CD14-positive monocyte (primary cell): ENCODE data around the gene CORO1C. TPM values are rescaled to one million over a fixed set of nuclear protein-coding genes. Genes with fewer than 3 reads are reported as not detected.
"Not testable (repeated sequence)": the region's sequence is repeated elsewhere in the genome, so short reads cannot be mapped to it uniquely, and the experiment has no call there.

Experiments
- DNase-seq, 3 donors: peaks; one replicate each; pipeline ENCODE4 v3.0.0-alpha.2; 2011 to 2022
- H2AFZ ChIP-seq: 2 replicates; pipeline ENCODE4 v1.6.0; 2012; ENCODE audit warnings: mild to moderate bottlenecking, low read depth, low read length, inconsistent platforms; ENCODE audit not compliant: insufficient read depth, poor library complexity, severe bottlenecking
- H3K27ac ChIP-seq, 2 donors: 1 replicate in 1 of 2; 2 replicates in 1 of 2; pipeline ENCODE4 v1.5.1; 2012 to 2013; ENCODE audit warnings: low read length in 2 of 2, control low read depth in 1 of 2, inconsistent platforms in 1 of 2, low read depth in 1 of 2, mild to moderate bottlenecking in 1 of 2
- H3K27me3 ChIP-seq, 2 donors: one replicate each; pipeline versions ENCODE4 v1.6.0 to v1.6.1; 2011 to 2013; ENCODE audit warnings: low read length in 2 of 2; ENCODE audit not compliant: control insufficient read depth in 2 of 2, insufficient read depth in 2 of 2
- H3K36me3 ChIP-seq, 2 donors: replicated peaks in 1 of 2; 1 replicate in 1 of 2; 2 replicates in 1 of 2; pipeline versions ENCODE4 v1.5.1 to v1.6.1; 2012 to 2013; ENCODE audit warnings: low read length in 2 of 2, control low read depth in 1 of 2, inconsistent platforms in 1 of 2, mild to moderate bottlenecking in 1 of 2; ENCODE audit not compliant: insufficient read depth in 2 of 2, control insufficient read depth in 1 of 2
- H3K4me1 ChIP-seq, 2 donors: 1 replicate in 1 of 2; 2 replicates in 1 of 2; pipeline versions ENCODE4 v1.5.1 to v1.6.1; 2012 to 2013; ENCODE audit warnings: low read length in 2 of 2, control low read depth in 1 of 2, inconsistent platforms in 1 of 2, mild to moderate bottlenecking in 1 of 2, moderate library complexity in 1 of 2; ENCODE audit not compliant: insufficient read depth in 2 of 2, control insufficient read depth in 1 of 2
- H3K4me2 ChIP-seq: replicated peaks from 2 replicates; pipeline ENCODE3; 2012; ENCODE audit warnings: low read length, moderate library complexity, mild to moderate bottlenecking; ENCODE audit not compliant: poor library complexity, severe bottlenecking; ENCODE audit errors: extremely low read depth
- H3K4me3 ChIP-seq, 3 experiments: fragments of 200-600 bp in 1 of 3; sonication (generic) in 1 of 3; replicated peaks in 1 of 3; 1 replicate in 2 of 3; 2 replicates in 1 of 3; pipeline ENCODE4 v1.5.1; 2011 to 2013; ENCODE audit warnings: low read length in 3 of 3, mild to moderate bottlenecking in 3 of 3, control low read depth in 2 of 3, low read depth in 2 of 3, inconsistent platforms in 1 of 3, moderate library complexity in 1 of 3
- H3K79me2 ChIP-seq: 2 replicates; pipeline ENCODE4 v1.6.0; 2012; ENCODE audit warnings: mild to moderate bottlenecking, control low read depth, inconsistent platforms, low read length, moderate library complexity; ENCODE audit not compliant: insufficient read depth
- H3K9ac ChIP-seq: 2 replicates; pipeline ENCODE4 v1.6.0; 2017; ENCODE audit warnings: low read length, mild to moderate bottlenecking; ENCODE audit not compliant: insufficient read depth, poor library complexity, severe bottlenecking
- H3K9me3 ChIP-seq, 2 donors: replicated peaks in 1 of 2; 1 replicate in 1 of 2; 2 replicates in 1 of 2; pipeline versions ENCODE4 v1.5.1 to v1.6.1; 2012 to 2013; ENCODE audit warnings: low read length in 2 of 2, control low read depth in 1 of 2; ENCODE audit not compliant: control insufficient read depth in 1 of 2, insufficient read depth in 1 of 2
- H4K20me1 ChIP-seq: 2 replicates; pipeline ENCODE4 v1.6.0; 2012; ENCODE audit warnings: mild to moderate bottlenecking, low read length, control low read depth, moderate library complexity; ENCODE audit not compliant: insufficient read depth
- H3K27ac Mint-ChIP-seq, 7 donors: one replicate each; pipeline ENCODE4 v1.8.0; 2020; ENCODE audit warnings: mild to moderate bottlenecking in 7 of 7, mixed read lengths in 7 of 7, moderate library complexity in 6 of 7, inconsistent platforms in 2 of 7
- H3K27me3 Mint-ChIP-seq, 3 donors: one replicate each; pipeline ENCODE4 v1.8.0; 2021 to 2022; ENCODE audit warnings: low read depth in 3 of 3, mild to moderate bottlenecking in 3 of 3, mixed read lengths in 3 of 3, moderate library complexity in 3 of 3, inconsistent platforms in 1 of 3
- H3K36me3 Mint-ChIP-seq, 2 donors: one replicate each; pipeline ENCODE4 v1.8.0; 2020; ENCODE audit warnings: mixed read lengths in 2 of 2, inconsistent platforms in 1 of 2, mild to moderate bottlenecking in 1 of 2
- H3K4me1 Mint-ChIP-seq: one replicate; pipeline ENCODE4 v1.8.0; 2020; ENCODE audit warnings: mild to moderate bottlenecking, mixed read lengths
- H3K4me3 Mint-ChIP-seq, 2 donors: one replicate each; pipeline ENCODE4 v1.8.0; 2020; ENCODE audit warnings: mild to moderate bottlenecking in 2 of 2, mixed read lengths in 2 of 2, moderate library complexity in 1 of 2
- H3K9me3 Mint-ChIP-seq, 7 donors: one replicate each; pipeline ENCODE4 v1.8.0; 2020 to 2022; ENCODE audit warnings: mixed read lengths in 7 of 7, mild to moderate bottlenecking in 6 of 7, moderate library complexity in 6 of 7, inconsistent platforms in 2 of 7
- WGBS: methylation state at CpG from one replicate; pipeline ENCODE4 v1.1.5; 2013; ENCODE audit warnings: missing lambda C conversion rate; ENCODE audit not compliant: insufficient coverage; 5-methylcytosine and 5-hydroxymethylcytosine counted together
- intact Hi-C, 2 donors: fragments of 100-400 bp; cut with micrococcal nuclease; formaldehyde crosslinking; loops; one replicate each; pipeline versions ENCODE4 v1.15.0 to v1.15.1; 2023
- polyA plus RNA-seq, 3 donors: library from polyadenylated mRNA; depleted of rRNA in 1 of 3; unstranded in 2 of 3; stranded (reverse) in 1 of 3; fragments of 300-500 nt in 2 of 3; fragments of >200 nt in 1 of 3; fragmentation: Illumina TruSeq in 2 of 3; gene quantifications; 1 replicate in 2 of 3; 2 replicates in 1 of 3; pipeline ENCODE4 v1.2.3, GENCODE V29; 2012 to 2021
- TF ChIP-seq, protein P1 (sequence below): fragments of 200-600 bp; IDR thresholded peaks from one replicate; pipeline ENCODE4 v1.8.0; 2022; ENCODE audit warnings: antibody characterized with exemption, mild to moderate bottlenecking

Gene CORO1C
- polyA plus RNA-seq, 3 donors, result 77.5 to 285 (median 229) TPM

DNA sequence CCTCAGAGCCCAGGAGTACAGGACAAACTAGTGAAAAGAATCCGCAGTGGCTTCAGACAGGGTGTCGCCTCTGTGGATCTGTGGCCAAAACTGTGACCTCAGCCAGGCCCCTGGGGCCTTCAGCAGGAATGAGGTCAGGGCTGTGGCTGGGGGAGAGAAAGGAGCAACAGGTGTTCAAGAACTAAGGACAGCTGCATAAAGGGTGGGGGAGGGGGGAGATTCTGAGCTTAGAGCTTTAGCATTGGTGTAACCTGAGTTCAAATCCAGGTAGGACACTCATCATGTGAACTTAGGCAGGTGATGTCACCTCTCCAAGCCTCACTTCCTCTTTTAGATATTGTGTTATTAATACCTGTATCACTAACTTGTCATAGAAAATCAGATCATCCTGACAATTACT lies 40.9 kb upstream of the CORO1C start:
- no peak overlapping the region for H3K4me2 ChIP-seq
- H3K9ac ChIP-seq, result no peak overlapping the region
- H4K20me1 ChIP-seq, result no peaks in the 10 kb centered on the region
- no peaks in the 10 kb centered on the region for H3K27me3 ChIP-seq
- TF ChIP-seq, protein P1, sequence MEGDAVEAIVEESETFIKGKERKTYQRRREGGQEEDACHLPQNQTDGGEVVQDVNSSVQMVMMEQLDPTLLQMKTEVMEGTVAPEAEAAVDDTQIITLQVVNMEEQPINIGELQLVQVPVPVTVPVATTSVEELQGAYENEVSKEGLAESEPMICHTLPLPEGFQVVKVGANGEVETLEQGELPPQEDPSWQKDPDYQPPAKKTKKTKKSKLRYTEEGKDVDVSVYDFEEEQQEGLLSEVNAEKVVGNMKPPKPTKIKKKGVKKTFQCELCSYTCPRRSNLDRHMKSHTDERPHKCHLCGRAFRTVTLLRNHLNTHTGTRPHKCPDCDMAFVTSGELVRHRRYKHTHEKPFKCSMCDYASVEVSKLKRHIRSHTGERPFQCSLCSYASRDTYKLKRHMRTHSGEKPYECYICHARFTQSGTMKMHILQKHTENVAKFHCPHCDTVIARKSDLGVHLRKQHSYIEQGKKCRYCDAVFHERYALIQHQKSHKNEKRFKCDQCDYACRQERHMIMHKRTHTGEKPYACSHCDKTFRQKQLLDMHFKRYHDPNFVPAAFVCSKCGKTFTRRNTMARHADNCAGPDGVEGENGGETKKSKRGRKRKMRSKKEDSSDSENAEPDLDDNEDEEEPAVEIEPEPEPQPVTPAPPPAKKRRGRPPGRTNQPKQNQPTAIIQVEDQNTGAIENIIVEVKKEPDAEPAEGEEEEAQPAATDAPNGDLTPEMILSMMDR, result no peak
- H3K9me3 ChIP-seq, result no peaks in the 10 kb centered on the region
- peaks cover 8% of the 10 kb centered on the region for H3K4me1 Mint-ChIP-seq
- H3K27me3 Mint-ChIP-seq, result peaks cover 0 to 10% (median 7%) of the 10 kb centered on the region in 3 donors
- WGBS, result 89% methylated on average over 2 of the region's 2 CpGs
- intact Hi-C loops, result no loop called here
- H3K4me1 ChIP-seq, result peaks cover 12 to 14% of the 10 kb centered on the region in 2 donors
- DNase-seq, result no peak
- no peak overlapping the region for H3K4me3 Mint-ChIP-seq
- H3K36me3 Mint-ChIP-seq, result no peaks in the 10 kb centered on the region
- H3K9me3 Mint-ChIP-seq, result peaks cover 0 to 1% (median 0%) of the 10 kb centered on the region in 7 donors
- no peak overlapping the region for H3K27ac ChIP-seq
- no peak overlapping the region for H3K27ac Mint-ChIP-seq
- H3K4me3 ChIP-seq, result no peak overlapping the region
- H3K79me2 ChIP-seq, result no peaks in the 10 kb centered on the region
- H3K36me3 ChIP-seq, result no peaks in the 10 kb centered on the region
- H2AFZ ChIP-seq, result no peak overlapping the region

DNA sequence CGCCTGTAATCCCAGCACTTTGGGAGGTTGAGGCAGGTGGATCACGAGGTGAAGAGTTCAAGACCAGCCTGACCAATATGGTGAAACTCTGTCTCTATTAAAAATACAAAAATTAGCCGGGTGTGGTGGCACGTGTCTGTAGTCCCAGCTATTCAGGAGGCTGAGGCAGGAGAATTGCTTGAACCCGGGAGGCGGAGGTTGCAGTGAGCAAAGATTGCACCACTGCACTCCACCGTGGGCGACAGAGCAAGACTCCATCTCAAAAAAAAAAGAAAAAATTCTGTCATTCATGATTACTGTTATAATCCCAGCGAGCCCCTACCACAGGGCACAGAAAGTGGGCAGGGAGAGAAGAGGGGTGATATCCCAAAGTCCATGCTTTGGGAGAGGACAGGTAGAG lies 40.5 kb upstream of the CORO1C start:
- peaks cover 0 to 10% (median 7%) of the 10 kb centered on the region in 3 donors for H3K27me3 Mint-ChIP-seq
- H3K36me3 Mint-ChIP-seq, H3K27me3 ChIP-seq, H3K27ac ChIP-seq, H2AFZ ChIP-seq, H3K9me3 Mint-ChIP-seq, H3K4me2 ChIP-seq, H3K4me1 Mint-ChIP-seq, H3K4me3 Mint-ChIP-seq, H3K36me3 ChIP-seq, H3K9me3 ChIP-seq, intact Hi-C loops, H3K9ac ChIP-seq, H3K79me2 ChIP-seq, H3K4me3 ChIP-seq, DNase-seq, H4K20me1 ChIP-seq: not testable (repeated sequence)
- H3K27ac Mint-ChIP-seq, result peak overlapping the region in 2 of 7 donors; percentile 25 to 57
- WGBS, result 72% methylated on average over 3 of the region's 9 CpGs
- H3K4me1 ChIP-seq, result peaks cover 12 to 14% of the 10 kb centered on the region in 2 donors
